Measurements from ENCODE around the gene UPK1A. TPM values are rescaled to one million over a fixed set of nuclear protein-coding genes. Genes with fewer than 3 reads are reported as not detected.

Gene UPK1A
- total and polyA plus RNA-seq, 8 donors: 0.16 TPM; not detected in 7

GRCh38 chr19:35695895-35696422 lies 29.6 kb downstream of the UPK1A start:
- Histone ChIP-seq H3K27ac (no peak overlapping the region), H3K36me3 (no peaks in the 10 kb centered on the region), H3K4me1 (no peaks in the 10 kb centered on the region), H3K27me3 (no peaks in the 10 kb centered on the region), H3K4me3 (no peak overlapping the region), H3K9me3 (no peaks in the 10 kb centered on the region)
- no peak for FAIRE-seq
- WGBS, 2 donors: 81 to 87% methylated on average over 2 of the region's 2 CpGs
- no peak for DNase-seq
- no peak for TF ChIP-seq CTCF (IDR thresholded peaks at IDR 0.05)
- no peak for ATAC-seq
- intact Hi-C loops (cut with DNase I): loop anchor here in 2 of 3 donors (2.0 to 10.0 kb wide), 2 partner anchors 19 to 239 kb away; partner anchors contain the start of gene LRFN3 (in 1 of the 2)

- no peaks in the 10 kb centered on the region for H3K9me3 ChIP-seq
- TF ChIP-seq CTCF (IDR thresholded peaks at IDR 0.05): no peak
- intact Hi-C loops (cut with DNase I): loop anchor here in 1 of 3 donors (10.0 kb wide), 1 partner anchor 238 kb away; the partner anchor contains the start of gene LRFN3
- H3K4me3 ChIP-seq: no peak overlapping the region
- no peak for DNase-seq
- no peaks in the 10 kb centered on the region for H3K36me3 ChIP-seq
- H3K4me1 ChIP-seq: no peaks in the 10 kb centered on the region
- no peak overlapping the region for H3K27ac ChIP-seq
- FAIRE-seq: no peak
- 52 to 56% methylated on average over 4 of the region's 4 CpGs for WGBS, 2 donors
- no peaks in the 10 kb centered on the region for H3K27me3 ChIP-seq
- no peak for ATAC-seq
Measured at GRCh38 chr19:35696835-35697234, 30.5 kb downstream of the UPK1A start.

GRCh38 chr19:35702223-35703012 lies 36.1 kb downstream of the UPK1A start:
- Histone ChIP-seq H3K27me3 (no peaks in the 10 kb centered on the region), H3K4me3 (peak overlapping the region; percentile 3 to 64 (median 50)), H3K4me1 (peaks cover 0 to 6% (median 3%) of the 10 kb centered on the region in 3 donors), H3K36me3 (no peaks in the 10 kb centered on the region), H3K9me3 (no peaks in the 10 kb centered on the region), H3K27ac (peak overlapping the region; percentile 74 to 87 (median 77))
- ATAC-seq: peak; percentile 96 to 99 (median 98)
- peak; percentile 90 to 98 (median 95) for DNase-seq
- TF ChIP-seq CTCF (IDR thresholded peaks at IDR 0.05): no peak
- peak; percentile 61 for FAIRE-seq
- intact Hi-C loops (cut with DNase I): no loop called here
- 0% methylated on average over 50 of the region's 50 CpGs for WGBS, 2 donors

- TF ChIP-seq CTCF (IDR thresholded peaks at IDR 0.05): no peak
- no peaks in the 10 kb centered on the region for H3K27me3 ChIP-seq
- H3K4me1 ChIP-seq: peaks cover 0 to 6% (median 3%) of the 10 kb centered on the region in 3 donors
- intact Hi-C loops (cut with DNase I): no loop called here
- ATAC-seq: peak; percentile 56 to 79 (median 69)
- DNase-seq: peak in 5 of 6 donors; percentile 56 to 90 (median 68)
- WGBS, 2 donors: 25 to 27% methylated on average over 9 of the region's 9 CpGs
- peak overlapping the region in 2 of 4 donors; percentile 59 to 64 for H3K4me3 ChIP-seq
- FAIRE-seq: no peak
- peak overlapping the region; percentile 74 to 87 (median 77) for H3K27ac ChIP-seq
- no peaks in the 10 kb centered on the region for H3K9me3 ChIP-seq
- no peaks in the 10 kb centered on the region for H3K36me3 ChIP-seq
Measured at GRCh38 chr19:35703343-35703742, 37.0 kb downstream of the UPK1A start.
